Panc1 (cell line): ENCODE measurements around the gene SLC8A1.

Source experiments
- POLR2AphosphoS5 ChIP-seq: IDR thresholded peaks from 2 replicates; pipeline ENCODE4 v1.6.1; 2012; ENCODE audit warnings: mild to moderate bottlenecking, low read depth, low read length, moderate library complexity
- SIN3A ChIP-seq: IDR thresholded peaks from 2 replicates; pipeline ENCODE4 v1.6.1; 2012; ENCODE audit warnings: low read depth, mild to moderate bottlenecking, low read length, moderate library complexity, borderline replicate concordance; ENCODE audit not compliant: insufficient read depth
- TF ChIP-seq, protein P1 (sequence below): fragments of 450-650 bp; IDR thresholded peaks from 2 replicates; pipeline ENCODE4 v1.5.1; 2017; ENCODE audit warnings: mild to moderate bottlenecking

GRCh38 chr2:40273734-40274182, 178.1 kb downstream of the SLC8A1 start:
- TF ChIP-seq, protein P1, sequence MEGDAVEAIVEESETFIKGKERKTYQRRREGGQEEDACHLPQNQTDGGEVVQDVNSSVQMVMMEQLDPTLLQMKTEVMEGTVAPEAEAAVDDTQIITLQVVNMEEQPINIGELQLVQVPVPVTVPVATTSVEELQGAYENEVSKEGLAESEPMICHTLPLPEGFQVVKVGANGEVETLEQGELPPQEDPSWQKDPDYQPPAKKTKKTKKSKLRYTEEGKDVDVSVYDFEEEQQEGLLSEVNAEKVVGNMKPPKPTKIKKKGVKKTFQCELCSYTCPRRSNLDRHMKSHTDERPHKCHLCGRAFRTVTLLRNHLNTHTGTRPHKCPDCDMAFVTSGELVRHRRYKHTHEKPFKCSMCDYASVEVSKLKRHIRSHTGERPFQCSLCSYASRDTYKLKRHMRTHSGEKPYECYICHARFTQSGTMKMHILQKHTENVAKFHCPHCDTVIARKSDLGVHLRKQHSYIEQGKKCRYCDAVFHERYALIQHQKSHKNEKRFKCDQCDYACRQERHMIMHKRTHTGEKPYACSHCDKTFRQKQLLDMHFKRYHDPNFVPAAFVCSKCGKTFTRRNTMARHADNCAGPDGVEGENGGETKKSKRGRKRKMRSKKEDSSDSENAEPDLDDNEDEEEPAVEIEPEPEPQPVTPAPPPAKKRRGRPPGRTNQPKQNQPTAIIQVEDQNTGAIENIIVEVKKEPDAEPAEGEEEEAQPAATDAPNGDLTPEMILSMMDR = no peak
- TF ChIP-seq POLR2AphosphoS5 (no peak), SIN3A (no peak)
